ENCODE measurements around the gene CCDC54.

CCDC54 gene

DNA sequence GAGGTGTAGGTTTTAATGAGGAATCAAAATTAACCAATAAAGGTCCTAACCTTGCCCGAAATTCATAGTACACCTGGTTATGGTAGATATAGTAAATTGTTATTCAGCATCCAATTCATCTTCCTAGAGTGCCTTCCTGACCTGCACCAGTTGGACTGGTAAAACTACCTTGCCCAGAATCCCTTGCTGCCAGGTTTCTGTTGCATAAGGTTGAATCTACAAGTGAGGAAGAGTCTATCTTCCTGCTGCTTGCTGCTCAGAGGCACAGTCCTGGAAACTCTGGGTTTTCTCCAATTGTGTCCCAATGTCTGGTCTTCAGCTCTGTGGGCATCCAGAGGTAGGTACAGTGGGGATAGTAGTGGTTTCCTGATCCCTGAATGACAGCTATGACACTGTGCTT is 17.3 kb downstream of the CCDC54 start:
- DNase-seq = peak; percentile 16

DNA sequence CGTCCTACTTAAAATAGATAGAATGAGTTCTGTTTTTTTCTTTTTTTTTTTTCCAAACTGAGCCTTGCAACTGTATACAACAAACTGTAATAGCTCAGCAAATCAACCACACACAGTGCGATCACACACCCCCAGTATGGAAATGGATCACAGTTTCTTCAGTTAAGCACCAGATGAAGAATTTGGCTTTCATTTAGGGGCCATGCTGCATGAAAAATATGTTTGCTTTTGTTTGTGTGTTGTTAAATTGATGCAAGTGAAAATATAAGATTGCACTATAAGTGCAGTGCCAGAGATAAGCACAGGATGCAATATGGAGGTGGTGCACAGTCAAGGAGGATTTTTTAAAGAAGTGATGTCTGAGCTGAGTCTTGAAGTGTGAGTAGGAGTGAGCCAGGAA is 17.8 kb downstream of the CCDC54 start:
- no peak for DNase-seq

- DNase-seq = no peak
These were observed 24.1 kb downstream of the CCDC54 start for GRCh38 chr3:107401301-107401700.

- no peak for DNase-seq
These were observed 25.0 kb downstream of the CCDC54 start for GRCh38 chr3:107402214-107402613.

GRCh38 chr3:107404727-107405469 is 27.7 kb downstream of the CCDC54 start:
- DNase-seq = no peak

- no peak for DNase-seq
These were observed 30.1 kb downstream of the CCDC54 start for GRCh38 chr3:107407355-107407754.

DNA sequence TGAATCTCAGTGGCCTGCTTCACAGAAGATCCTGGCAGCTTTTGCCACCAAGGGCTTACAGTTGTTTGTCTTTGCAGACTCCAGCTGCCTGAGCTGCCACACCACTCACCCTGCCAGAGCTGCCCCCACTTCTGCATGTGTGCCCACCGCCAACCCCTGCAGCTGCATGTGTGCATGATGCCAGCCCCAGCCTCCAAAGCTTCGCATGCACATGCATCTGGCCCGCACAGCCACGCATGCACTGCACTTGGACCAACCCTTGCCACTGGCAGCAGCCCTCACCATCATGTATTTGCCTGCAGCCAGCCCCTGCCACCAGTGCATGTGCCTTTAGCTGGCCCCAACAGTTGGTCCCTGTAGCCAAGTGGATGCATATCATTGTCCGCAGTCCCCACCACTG is 31.3 kb downstream of the CCDC54 start:
- DNase-seq = no peak

DNA sequence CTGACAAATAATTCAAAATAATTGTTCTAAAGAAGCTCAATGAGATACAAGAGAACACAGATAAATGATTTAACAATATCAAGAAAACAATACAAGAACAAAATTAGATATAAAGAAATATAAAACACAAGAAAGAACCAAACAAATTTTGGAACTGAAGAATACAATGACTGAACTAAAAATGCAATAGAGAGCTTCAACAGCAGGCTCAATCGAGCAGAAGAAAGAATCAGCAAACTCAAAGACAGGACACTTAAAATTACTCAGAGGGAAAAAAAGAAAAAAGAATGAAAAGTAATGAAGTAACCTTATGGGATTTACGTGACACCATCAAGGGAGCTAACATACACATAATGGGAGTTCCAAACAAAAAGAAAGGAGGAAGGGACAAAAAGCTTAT is 32.1 kb downstream of the CCDC54 start:
- no peak for DNase-seq

GRCh38 chr3:107410606-107411005 is 33.4 kb downstream of the CCDC54 start:
- no peak for DNase-seq

- DNase-seq = no peak
These were observed 33.8 kb downstream of the CCDC54 start for GRCh38 chr3:107411056-107411455.

DNA sequence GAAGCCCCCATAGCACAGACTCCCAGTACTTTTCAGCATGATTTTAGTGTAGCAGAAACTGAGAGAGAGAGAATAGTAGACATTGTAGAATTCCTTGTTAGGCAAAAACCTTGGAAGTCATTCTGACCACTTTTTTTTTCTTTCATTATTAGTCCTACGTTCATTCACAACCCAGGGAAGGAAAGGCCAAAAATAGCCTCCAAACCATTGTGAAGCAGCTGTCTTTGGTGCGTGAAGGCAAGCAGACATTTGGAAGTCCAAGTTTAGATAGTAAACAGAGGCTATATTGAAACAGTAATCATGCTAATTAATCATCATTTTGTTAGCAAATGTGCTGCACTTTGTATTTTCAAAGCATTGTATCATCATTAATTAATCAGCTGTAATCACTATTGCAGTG is 34.5 kb downstream of the CCDC54 start:
- no peak for DNase-seq

DNA sequence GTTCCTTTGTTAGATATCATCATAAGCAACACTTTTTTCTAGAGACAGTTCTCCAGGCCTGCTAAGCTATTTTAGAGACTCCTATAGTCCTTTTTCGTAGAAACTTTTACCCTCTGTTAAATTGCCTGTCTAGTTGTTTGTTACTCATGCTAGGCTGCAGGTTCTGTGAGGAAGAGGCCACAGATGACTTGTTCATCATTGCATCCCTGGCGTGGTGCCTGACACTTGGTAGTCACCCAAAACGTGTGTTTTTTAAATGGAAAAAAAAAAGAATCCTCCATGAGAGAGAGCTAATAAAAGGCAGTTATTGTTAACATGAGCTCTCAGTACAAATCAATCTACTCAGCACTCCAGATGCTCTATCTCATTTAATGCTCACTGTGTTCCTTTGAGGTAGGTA is 35.1 kb downstream of the CCDC54 start:
- DNase-seq = no peak

- DNase-seq = no peak
These were observed 36.0 kb downstream of the CCDC54 start for GRCh38 chr3:107413264-107413663.

GRCh38 chr3:107414325-107414964 is 37.2 kb downstream of the CCDC54 start:
- DNase-seq = no peak

DNA sequence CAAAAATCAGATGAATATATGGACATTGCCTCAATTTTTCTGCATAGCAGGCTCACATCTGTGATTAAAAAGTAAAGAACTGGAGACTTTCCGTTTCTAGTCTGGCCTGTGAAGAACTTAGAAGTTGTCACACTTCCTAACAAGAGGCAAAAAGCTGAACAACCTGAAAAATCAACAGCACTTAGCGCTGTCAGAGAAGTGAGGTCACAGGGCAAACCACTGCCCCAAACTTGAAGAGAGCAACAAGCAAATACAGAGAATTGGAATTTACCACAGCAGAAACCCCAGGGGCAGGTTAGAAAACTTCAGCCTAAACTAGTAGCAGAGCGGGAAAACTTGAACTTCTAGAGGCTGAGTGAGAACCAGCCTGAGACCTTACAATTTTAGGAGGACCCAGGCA is 38.9 kb downstream of the CCDC54 start:
- no peak for DNase-seq

- DNase-seq = no peak
These were observed 39.6 kb downstream of the CCDC54 start for GRCh38 chr3:107416886-107417285.

GRCh38 chr3:107421170-107421792 is 44.0 kb downstream of the CCDC54 start:
- DNase-seq = peak; percentile 69

- DNase-seq = no peak
These were observed 44.6 kb downstream of the CCDC54 start for GRCh38 chr3:107421881-107422280.

GRCh38 chr3:107425033-107425432 is 47.8 kb downstream of the CCDC54 start:
- DNase-seq = no peak

- DNase-seq = no peak
These were observed 49.0 kb downstream of the CCDC54 start for GRCh38 chr3:107426223-107426622.
